GM15510 (cell line): Measurements from ENCODE around the gene HAP1.

ENCODE experiments used
- POLR2A ChIP-seq: IDR thresholded peaks from 3 replicates; pipeline ENCODE4 v1.6.1; 2011; ENCODE audit warnings: borderline replicate concordance; ENCODE audit not compliant: insufficient read length; ENCODE audit errors: extremely low read depth

The HAP1 gene

DNA sequence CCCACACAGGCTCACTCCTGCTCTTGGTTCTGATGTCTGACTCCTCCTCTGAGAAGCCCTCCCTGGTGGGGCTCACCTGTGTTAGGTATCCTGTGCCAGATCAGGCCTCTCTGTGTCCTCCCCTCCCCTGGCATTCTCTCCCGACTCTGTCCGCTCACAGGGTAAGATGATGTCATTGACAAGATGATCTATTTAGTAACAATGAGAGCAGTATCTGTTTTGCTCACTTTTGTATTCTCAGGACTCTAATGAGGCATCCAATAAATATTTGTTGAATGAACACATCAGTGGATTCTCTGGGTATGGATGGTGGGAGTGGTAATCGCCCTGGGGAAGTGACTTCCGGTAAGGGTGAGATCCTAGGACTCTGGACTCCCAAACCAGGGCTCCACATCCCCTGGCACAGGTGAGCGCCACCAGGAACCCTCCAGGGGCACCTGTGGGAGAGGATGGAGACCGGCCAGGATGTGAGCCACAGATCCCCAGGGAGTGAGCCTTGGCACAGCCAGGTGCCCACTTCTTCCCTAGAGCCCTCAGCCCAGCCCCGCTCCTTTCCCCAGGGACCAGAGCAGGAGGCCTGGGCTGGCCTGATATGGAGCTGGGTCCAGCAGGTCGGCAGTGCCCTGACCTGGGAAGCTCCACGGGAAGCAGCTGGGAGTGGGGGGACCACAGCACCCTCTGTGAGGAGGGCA lies 5.4 kb upstream of the HAP1 start:
- no peak for TF ChIP-seq POLR2A

DNA sequence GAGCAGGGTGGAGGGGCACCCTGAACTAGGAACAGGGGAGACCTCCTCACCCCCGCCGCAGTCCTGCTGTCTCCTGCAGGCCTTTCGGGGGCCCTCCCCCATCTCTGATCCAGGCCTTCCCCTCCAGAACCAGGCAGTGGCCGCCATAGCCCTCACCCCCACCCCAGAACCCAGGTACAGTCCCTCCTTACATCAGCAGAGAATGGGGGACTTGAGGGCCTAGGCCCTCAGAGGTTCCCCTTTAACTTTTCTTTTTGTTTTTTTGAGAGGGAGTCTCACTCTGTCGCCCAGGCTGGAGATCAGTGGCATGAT lies 4.3 kb upstream of the HAP1 start:
- TF ChIP-seq POLR2A: no peak

GRCh38 chr17:41738077-41738800 lies 3.8 kb upstream of the HAP1 start:
- no peak for TF ChIP-seq POLR2A

GRCh38 chr17:41737680-41738023 lies 3.2 kb upstream of the HAP1 start:
- no peak for TF ChIP-seq POLR2A

- TF ChIP-seq POLR2A: no peak
Observed at GRCh38 chr17:41736983-41737679, 2.7 kb upstream of the HAP1 start.

GRCh38 chr17:41735744-41736143 lies 1.3 kb upstream of the HAP1 start:
- TF ChIP-seq POLR2A: no peak

- TF ChIP-seq POLR2A: no peak
Observed at GRCh38 chr17:41734949-41735313, 488 bp upstream of the HAP1 start.

GRCh38 chr17:41733348-41734138 lies 900 bp downstream of the HAP1 start:
- TF ChIP-seq POLR2A: no peak

GRCh38 chr17:41731836-41732235 lies 2.6 kb downstream of the HAP1 start:
- no peak for TF ChIP-seq POLR2A

DNA sequence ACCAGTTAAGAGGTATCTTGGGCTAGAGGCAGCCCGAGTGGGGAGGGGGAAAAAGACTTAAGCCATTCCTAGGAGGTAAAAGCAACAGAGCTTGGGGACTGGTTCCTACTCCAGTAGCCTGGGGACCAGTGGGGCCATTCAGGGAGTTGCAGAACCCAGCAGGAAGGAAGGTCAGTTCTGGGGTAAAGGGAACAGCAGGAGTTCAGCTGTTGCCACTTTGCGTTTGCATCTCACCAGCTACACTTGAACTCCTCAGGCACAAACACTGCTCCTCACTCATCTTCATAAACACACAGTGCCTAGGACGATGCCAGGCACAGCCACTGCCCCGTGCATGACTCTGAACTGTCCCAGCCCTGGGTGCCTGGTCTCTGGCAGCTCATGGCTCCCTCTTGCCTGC lies 4.0 kb downstream of the HAP1 start:
- TF ChIP-seq POLR2A: no peak

- no peak for TF ChIP-seq POLR2A
Observed at GRCh38 chr17:41728056-41728455, 6.4 kb downstream of the HAP1 start.

GRCh38 chr17:41725134-41725533 lies 9.3 kb downstream of the HAP1 start:
- no peak for TF ChIP-seq POLR2A

DNA sequence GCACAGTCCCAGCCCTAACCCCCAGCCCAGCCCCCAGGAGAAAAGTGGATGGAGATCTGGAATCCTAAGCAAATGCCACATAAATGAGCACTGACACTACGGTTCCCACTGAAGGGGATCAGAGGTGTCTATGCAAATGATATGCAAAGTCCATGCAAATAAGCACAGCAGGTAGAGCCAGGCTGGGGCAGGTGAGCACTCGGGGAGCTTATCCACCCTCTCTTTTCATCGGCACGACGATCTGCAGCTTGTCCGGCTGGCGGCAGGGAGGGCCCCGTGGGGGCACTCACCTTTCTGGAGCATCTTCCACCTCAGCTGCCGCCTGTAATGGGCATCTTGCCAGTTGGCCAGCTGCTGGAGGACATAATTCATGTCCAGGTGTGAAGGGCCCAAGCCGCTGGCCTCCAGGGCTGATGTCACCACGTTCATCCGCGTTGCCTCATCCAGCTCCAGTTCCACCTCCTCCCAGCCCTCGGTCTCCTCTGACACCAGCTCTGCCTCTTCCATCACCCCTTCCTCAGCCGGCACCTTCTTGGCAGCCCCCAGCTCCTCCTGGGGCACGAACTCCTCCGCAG lies 9.9 kb downstream of the HAP1 start:
- TF ChIP-seq POLR2A: no peak

DNA sequence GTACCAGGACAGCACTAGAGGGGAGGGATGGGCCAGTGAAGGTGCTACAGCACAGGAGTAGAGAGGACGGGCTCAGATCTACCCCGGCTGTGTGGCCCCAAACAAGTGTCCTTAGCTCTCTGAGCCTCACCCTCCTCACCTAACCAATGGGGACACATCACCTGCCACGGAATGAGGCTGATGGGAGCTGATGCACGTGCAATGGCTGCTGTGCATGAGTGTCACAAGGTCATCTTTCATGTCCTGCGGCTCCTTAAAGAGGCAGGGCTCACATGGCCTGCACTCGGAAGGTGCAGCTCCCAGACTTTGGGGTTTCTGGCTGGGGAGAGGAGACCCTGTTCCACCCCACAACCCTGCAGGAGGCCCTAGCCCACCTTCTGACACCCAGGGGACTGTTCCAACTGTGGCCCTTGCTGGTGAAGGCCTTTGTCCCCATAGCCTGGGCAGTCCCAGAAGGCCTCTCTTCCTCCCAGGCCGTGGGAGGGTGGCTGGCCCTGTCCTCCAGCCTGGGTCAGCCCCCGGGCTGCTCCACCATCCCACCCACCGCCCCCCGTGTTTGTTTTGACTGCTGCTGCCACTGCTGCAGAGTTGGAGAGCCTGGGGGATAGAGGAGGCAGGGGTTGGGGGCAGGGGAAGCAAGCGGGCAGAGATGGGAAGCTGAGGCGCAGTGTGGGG lies 10.5 kb downstream of the HAP1 start:
- no peak for TF ChIP-seq POLR2A
